ENCODE measurements around the gene CDH7. TPM values are rescaled to one million over a fixed set of nuclear protein-coding genes. Genes with fewer than 3 reads are reported as not detected.

CDH7 gene
- total RNA-seq, 2 experiments from 2014 or later, result not detected

DNA sequence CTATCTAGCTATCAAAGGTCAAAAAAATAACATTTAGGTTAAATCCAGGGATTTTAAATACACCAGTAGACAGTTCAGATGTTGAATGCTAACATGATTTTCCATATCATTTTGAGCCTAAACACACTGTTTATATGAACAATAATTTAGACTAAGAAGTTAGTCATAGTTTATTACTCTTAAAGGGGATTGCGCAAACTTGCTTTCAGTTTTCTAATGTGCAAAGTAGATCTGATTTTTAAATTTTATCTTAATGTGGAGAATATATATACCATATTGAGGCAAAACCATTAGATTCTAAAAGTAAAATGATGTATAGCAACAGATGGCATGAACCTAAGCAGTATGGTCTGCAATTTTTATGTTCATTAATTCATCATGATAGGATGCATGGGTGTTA, 76.6 kb downstream of the CDH7 start:
- CTCF ChIA-PET, result no interaction called here
- DNase-seq (no peak), ATAC-seq (ENCODE audit: poor library complexity) (no peak)
- H3K9me3 ChIP-seq (ENCODE audit: control insufficient read depth in 1 of 2, insufficient read depth in 1 of 2, low read length in 2 of 2), result peaks cover 0 to 3% of the 10 kb centered on the region in 2 experiments
- Mint-ChIP-seq H3K27ac (no peak overlapping the region), H3K9me3 (no peaks in the 10 kb centered on the region), H3K4me1 (ENCODE audit: low read depth) (no peaks in the 10 kb centered on the region), H3K4me3 (no peak overlapping the region), H3K27me3 (no peaks in the 10 kb centered on the region), H3K36me3 (ENCODE audit: low read depth) (no peaks in the 10 kb centered on the region)
- H3K4me3 ChIP-seq (ENCODE audit: low read length), result no peak overlapping the region
- POLR2A ChIA-PET, result no interaction called here
- TF ChIP-seq CTCF (IDR thresholded peaks at IDR 0.05), result no peak
- intact Hi-C loops (cut with DNase I, micrococcal nuclease), result no loop called here
- no peak overlapping the region for H3K27ac ChIP-seq (ENCODE audit: low read depth in 1 of 2, low read length in 2 of 2)
- no peaks in the 10 kb centered on the region for H3K4me1 ChIP-seq (ENCODE audit: insufficient read depth, low read length)
- no peaks in the 10 kb centered on the region for H3K27me3 ChIP-seq (ENCODE audit: control insufficient read depth in 1 of 2, insufficient read depth in 2 of 2, low read length in 2 of 2)
- no peaks in the 10 kb centered on the region for H3K36me3 ChIP-seq (ENCODE audit: insufficient read depth, low read length)

DNA sequence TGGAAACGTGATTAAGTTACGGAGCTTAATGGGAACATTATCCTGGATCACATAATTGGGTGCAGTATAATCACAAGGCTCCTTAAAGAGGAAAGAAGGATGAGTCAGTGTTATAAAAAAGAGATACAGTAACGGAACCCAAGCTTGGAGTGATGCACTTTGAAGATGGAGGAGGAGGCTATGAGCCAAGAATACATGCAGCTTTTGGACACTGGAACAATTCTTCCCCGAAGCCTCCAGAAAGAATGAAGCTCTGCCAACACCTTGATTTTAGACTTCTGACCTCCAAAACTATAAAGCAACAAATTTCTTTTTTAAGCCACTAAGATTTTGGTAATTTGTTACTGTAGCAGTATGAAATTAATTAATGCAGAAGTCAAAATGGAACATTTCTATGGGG, 85.1 kb downstream of the CDH7 start:
- no peak for DNase-seq
- H3K36me3 ChIP-seq (ENCODE audit: insufficient read depth, low read length), result no peaks in the 10 kb centered on the region
- H3K27me3 Mint-ChIP-seq, result no peaks in the 10 kb centered on the region
- ChIA-PET POLR2A (no interaction called here), CTCF (no interaction called here)
- H3K4me3 ChIP-seq (ENCODE audit: low read length), result no peak overlapping the region
- H3K9me3 Mint-ChIP-seq, result peaks cover 8% of the 10 kb centered on the region
- H3K36me3 Mint-ChIP-seq (ENCODE audit: low read depth), result no peaks in the 10 kb centered on the region
- no peaks in the 10 kb centered on the region for H3K4me1 ChIP-seq (ENCODE audit: insufficient read depth, low read length)
- intact Hi-C loops (cut with DNase I, micrococcal nuclease), result no loop called here
- no peak for ATAC-seq (ENCODE audit: poor library complexity)
- H3K4me1 Mint-ChIP-seq (ENCODE audit: low read depth), result no peaks in the 10 kb centered on the region
- no peaks in the 10 kb centered on the region for H3K27me3 ChIP-seq (ENCODE audit: control insufficient read depth in 1 of 2, insufficient read depth in 2 of 2, low read length in 2 of 2)
- peaks cover 0 to 3% of the 10 kb centered on the region in 2 experiments for H3K9me3 ChIP-seq (ENCODE audit: control insufficient read depth in 1 of 2, insufficient read depth in 1 of 2, low read length in 2 of 2)
- no peak overlapping the region for H3K27ac Mint-ChIP-seq
- TF ChIP-seq CTCF (IDR thresholded peaks at IDR 0.05), result no peak
- no peak overlapping the region for H3K4me3 Mint-ChIP-seq
- no peak overlapping the region for H3K27ac ChIP-seq (ENCODE audit: low read depth in 1 of 2, low read length in 2 of 2)

GRCh38 chr18:65846107-65846506, 95.3 kb downstream of the CDH7 start:
- intact Hi-C loops (cut with DNase I, micrococcal nuclease), result no loop called here
- H3K4me3 Mint-ChIP-seq, result no peak overlapping the region
- H3K27ac ChIP-seq (ENCODE audit: low read depth in 1 of 2, low read length in 2 of 2), result no peak overlapping the region
- H3K36me3 ChIP-seq (ENCODE audit: insufficient read depth, low read length), result no peaks in the 10 kb centered on the region
- H3K4me3 ChIP-seq (ENCODE audit: low read length), result no peak overlapping the region
- no peaks in the 10 kb centered on the region for H3K27me3 Mint-ChIP-seq
- ChIA-PET CTCF (no interaction called here), POLR2A (no interaction called here)
- no peaks in the 10 kb centered on the region for H3K27me3 ChIP-seq (ENCODE audit: control insufficient read depth in 1 of 2, insufficient read depth in 2 of 2, low read length in 2 of 2)
- peaks cover 5 to 6% of the 10 kb centered on the region in 2 experiments for H3K9me3 ChIP-seq (ENCODE audit: control insufficient read depth in 1 of 2, insufficient read depth in 1 of 2, low read length in 2 of 2)
- no peaks in the 10 kb centered on the region for H3K4me1 ChIP-seq (ENCODE audit: insufficient read depth, low read length)
- no peak overlapping the region for H3K27ac Mint-ChIP-seq
- H3K36me3 Mint-ChIP-seq (ENCODE audit: low read depth), result no peaks in the 10 kb centered on the region
- H3K9me3 Mint-ChIP-seq, result peaks cover 2% of the 10 kb centered on the region
- no peak for TF ChIP-seq CTCF (IDR thresholded peaks at IDR 0.05)
- DNase-seq (no peak), ATAC-seq (ENCODE audit: poor library complexity) (no peak)
- no peaks in the 10 kb centered on the region for H3K4me1 Mint-ChIP-seq (ENCODE audit: low read depth)
